Stimulated activated CD8-positive, alpha-beta memory T cell treated with anti-CD3 and anti-CD28 coated beads, Interleukin-2, amount 100 ng/mL, for 48 hours (primary cell): ENCODE measurements around the gene PCDHGA1.

Experiments
- DNase-seq, 2 donors: peaks; one replicate each; pipeline ENCODE4 v3.0.0-alpha.2; 2020; ENCODE audit warnings: low read depth in 2 of 2

The PCDHGA1 gene

DNA sequence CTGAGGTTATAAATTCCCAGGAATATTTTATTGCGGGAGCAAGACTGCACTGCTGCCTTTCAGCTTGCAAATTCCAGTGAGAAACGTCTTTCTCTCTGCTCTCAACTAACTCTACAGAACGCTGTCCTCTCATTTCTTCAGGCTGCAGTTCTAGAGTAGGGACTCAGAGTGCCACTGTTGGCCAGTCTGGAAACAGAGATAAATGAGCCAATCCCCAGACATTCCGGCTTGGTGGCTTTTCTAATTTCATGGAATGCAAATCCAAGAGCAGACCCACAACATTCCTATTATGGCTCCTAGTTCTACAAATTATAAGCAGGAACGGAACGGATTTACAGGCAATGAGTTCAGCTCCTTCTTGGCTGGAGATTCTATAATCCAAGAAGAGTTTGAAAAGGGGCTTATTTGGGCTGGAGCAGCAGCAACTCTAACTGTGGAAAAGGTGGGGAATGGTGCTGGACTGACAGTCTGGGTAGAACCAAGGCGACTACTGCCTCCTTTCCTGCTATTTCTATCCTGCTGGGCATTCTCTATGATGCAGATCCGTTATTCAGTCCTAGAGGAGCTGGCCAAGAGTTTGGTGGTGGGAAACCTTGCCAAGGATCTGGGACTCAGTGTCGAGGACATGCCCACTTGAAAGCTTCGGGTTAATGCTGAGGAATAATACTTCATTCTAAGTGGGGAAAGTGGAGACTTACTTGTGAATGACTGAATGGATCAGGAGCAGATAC is 109.3 kb downstream of the PCDHGA1 start:
- DNase-seq, result no peak

DNA sequence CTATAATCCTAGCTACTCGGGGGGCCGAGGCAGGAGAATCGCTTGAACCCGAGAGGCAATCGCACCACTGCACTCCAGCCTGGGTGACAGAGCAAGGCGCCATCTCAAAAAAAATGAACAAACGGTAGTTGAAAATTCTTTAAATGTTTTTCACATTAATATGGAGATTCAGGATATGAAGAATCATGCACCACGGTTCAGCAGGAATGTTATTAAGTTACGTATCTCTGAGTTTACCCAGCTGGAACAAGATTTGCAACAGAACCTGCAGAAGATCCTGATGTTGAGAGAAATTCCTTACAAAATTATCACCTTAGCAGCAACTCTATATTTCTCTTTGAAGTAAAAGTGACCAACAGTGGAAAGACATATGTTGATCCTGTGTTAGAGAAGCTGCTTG is 110.0 kb downstream of the PCDHGA1 start:
- no peak for DNase-seq

DNA sequence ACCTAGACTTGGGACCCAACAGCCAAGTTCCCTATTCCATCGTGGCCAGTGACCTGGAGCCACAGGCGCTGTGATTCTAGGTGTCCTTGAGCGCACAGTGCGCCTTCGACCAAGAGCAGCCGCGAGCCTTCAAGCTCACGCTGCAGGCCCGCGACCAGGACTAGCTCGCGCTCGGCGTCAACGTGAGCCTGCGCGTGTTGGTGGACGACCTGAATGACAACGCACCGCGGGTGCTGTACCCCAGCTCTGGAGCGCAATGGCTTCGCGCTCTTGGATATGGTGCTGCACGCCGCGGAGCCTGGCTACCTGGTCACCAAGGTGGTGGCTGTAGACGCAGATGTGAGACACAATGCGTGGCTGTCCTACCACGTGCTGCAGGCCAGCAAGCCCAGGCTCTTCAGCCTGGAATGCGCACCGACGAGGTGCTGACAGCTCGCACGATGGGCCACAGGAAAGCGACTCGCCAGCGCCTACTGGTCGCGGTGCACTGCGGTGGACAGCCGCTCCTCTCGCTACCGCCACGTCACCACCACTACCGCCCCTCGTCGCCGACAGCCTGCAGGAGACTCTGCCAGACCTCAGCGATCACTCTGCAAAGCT is 111.4 kb downstream of the PCDHGA1 start:
- DNase-seq, result no peak

DNA sequence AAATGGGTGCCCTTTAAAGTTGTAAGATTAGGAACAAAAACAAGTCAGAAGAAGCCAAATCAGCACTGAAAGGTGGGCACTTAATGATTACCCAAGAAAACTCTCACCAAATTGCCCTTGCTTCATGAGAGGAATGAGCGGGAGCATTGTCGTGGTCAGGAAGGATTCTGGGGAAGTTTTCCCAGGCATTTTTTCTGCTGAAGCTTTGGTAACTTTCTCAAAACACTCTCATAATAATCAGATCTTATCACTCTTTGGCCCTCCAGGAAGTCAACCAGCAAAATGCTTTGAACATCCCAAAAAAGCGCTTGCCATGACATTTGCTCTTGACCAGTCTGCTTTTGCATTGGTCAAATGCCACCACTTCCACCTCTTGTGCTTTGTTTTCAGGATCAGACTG is 135.0 kb downstream of the PCDHGA1 start:
- no peak for DNase-seq

DNA sequence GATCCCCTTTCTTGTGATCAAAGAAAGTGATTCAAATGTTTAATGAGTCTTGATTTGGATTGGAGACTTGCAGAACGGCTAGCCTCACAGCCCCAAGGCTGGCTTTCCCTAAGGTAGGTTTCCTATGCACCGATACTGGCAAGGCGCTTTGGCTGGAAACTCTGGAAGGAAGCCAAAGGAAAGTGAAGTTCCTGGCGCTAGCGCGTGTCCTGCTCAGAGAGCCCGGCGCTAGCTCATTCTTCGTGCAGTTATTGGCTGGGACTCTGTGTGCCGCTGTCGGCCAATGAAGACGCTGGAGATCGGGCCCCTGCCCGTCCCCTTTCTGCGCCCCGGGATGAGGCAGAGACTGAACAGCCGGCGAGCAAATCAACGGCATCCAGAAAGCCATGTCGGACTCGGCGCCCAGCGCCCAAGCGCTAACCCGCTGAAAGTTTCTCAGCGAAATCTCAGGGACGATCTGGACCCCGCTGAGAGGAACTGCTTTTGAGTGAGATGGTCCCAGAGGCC is 145.4 kb downstream of the PCDHGA1 start, which contains the start of gene PCDHGC3:
Gene PCDHGC3 (plus strand): TSS at position 342 of the 507 bp plus-strand sequence. CDS start 151 bp downstream, at position 493.
- peak; percentile 22 to 46 for DNase-seq

DNA sequence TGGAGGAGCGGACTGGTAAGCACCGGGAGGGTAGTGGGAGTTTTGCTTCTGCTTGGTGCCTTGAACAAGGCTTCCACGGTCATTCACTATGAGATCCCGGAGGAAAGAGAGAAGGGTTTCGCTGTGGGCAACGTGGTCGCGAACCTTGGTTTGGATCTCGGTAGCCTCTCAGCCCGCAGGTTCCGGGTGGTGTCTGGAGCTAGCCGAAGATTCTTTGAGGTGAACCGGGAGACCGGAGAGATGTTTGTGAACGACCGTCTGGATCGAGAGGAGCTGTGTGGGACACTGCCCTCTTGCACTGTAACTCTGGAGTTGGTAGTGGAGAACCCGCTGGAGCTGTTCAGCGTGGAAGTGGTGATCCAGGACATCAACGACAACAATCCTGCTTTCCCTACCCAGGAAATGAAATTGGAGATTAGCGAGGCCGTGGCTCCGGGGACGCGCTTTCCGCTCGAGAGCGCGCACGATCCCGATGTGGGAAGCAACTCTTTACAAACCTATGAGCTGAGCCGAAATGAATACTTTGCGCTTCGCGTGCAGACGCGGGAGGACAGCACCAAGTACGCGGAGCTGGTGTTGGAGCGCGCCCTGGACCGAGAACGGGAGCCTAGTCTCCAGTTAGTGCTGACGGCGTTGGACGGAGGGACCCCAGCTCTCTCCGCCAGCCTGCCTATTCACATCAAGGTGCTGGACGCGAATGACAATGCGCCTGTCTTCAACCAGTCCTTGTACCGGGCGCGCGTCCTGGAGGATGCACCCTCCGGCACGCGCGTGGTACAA is 146.0 kb downstream of the PCDHGA1 start:
- no peak for DNase-seq

DNA sequence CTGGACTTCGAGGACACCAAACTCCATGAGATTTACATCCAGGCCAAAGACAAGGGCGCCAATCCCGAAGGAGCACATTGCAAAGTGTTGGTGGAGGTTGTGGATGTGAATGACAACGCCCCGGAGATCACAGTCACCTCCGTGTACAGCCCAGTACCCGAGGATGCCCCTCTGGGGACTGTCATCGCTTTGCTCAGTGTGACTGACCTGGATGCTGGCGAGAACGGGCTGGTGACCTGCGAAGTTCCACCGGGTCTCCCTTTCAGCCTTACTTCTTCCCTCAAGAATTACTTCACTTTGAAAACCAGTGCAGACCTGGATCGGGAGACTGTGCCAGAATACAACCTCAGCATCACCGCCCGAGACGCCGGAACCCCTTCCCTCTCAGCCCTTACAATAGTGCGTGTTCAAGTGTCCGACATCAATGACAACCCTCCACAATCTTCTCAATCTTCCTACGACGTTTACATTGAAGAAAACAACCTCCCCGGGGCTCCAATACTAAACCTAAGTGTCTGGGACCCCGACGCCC is 146.8 kb downstream of the PCDHGA1 start:
- no peak for DNase-seq

DNA sequence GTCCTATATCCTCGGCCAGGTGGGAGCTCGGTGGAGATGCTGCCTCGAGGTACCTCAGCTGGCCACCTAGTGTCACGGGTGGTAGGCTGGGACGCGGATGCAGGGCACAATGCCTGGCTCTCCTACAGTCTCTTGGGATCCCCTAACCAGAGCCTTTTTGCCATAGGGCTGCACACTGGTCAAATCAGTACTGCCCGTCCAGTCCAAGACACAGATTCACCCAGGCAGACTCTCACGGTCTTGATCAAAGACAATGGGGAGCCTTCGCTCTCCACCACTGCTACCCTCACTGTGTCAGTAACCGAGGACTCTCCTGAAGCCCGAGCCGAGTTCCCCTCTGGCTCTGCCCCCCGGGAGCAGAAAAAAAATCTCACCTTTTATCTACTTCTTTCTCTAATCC is 147.5 kb downstream of the PCDHGA1 start:
- DNase-seq, result no peak

DNA sequence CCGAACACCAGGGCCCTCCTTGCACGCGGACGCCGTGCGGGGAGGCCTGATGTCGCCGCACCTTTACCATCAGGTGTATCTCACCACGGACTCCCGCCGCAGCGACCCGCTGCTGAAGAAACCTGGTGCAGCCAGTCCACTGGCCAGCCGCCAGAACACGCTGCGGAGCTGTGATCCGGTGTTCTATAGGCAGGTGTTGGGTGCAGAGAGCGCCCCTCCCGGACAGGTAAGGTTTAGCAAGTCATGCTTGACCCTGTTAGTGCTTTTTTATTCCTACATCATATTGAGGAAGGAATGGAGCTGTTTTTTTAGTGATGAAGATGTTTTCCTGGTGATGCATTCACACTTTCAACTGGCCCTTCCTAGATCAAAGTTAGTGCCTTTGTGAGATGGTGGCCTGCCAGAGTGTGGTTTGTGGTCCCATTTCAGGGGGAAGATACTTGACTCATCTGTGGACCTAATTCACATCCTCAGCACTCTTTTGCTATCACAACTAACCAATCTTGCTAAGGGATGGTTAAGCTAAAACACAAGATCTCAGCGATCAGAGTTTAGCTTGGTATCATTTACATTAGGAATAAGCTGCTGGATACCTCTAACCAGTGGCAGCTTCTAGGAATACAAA is 148.1 kb downstream of the PCDHGA1 start:
- no peak for DNase-seq

DNA sequence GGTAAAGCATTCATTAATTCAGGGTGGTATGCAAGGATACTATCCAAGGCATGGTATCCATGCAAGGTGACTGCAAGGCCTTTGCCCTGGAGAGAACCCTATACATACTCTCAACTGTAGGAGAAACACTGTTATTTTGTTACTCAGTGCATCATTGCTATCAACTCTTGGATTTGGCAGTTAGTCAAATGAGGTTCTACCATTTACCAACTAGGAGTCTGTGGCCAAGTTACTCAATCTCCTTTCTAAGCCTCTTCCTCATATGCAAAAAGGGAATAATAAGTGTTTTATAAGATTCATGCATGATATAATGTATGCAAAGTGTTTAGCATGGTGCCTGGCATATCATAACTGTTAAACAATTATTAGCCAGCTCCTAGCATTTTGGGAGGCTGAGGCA is 149.5 kb downstream of the PCDHGA1 start:
- DNase-seq, result no peak

DNA sequence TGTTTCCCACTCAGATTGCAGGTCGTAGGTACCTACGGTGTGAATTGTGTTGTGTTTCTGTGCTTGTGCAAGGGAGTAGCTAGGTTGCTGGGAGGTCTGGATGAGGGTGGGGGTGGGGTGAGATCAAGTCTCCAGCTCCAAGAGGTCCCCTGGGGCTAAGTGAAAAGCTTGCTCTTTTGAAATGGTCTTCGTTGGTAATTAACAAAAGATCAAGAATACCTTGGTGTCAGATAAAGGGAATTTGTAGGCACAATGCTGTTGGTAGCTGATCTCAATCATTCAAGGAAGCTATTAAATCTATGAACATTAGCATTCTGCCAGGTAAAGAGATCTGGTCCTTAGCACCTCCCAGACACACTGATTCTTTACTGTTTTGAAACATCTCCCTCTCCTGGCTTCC is 153.6 kb downstream of the PCDHGA1 start:
- no peak for DNase-seq

DNA sequence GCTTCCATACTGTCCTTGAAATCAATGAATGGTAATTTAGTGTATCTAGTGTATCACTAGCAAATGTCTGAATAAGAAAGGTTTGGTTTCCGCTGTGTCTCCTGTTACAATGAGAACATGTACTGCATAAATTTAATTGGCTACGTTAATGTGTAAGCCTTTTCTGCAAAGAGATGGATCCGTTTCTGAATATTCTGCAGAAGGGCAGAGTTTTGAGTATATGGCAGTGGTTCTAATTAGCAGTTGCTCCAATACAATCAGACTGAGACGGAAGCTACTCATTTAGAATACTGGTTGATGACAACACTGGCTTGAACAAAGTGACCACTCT is 154.0 kb downstream of the PCDHGA1 start:
- no peak for DNase-seq

DNA sequence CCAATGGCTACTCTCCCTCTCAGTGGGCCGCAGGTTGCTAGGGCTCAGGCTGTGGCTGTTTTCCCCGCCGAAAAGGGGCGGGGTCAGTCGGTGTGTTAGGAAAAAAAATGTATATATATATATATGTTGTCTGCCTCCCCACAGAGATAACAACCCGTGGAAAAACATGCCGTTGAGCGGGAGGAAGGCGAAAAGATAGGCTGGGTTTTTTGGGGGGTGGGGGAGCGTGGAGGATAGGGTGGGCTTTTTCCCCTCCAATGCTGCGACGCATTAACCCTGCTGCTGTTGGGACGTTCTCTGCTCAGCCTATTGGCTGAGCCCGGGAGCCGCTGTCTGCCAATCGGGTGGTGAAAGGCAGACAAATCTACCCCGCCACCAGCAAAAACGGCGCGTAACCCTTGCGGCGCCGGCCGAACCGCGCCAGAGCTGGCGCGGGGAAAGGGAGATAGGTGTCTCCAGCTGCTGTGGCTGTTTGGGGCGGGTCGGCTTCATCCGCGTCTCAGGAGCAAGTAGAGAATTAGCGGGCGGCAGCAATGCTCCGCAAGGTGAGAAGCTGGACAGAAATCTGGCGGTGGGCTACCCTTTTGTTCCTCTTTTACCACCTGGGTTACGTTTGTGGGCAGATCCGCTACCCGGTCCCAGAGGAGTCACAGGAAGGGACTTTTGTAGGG is 154.5 kb downstream of the PCDHGA1 start, which contains the start of gene PCDHGC4:
Gene PCDHGC4 (plus strand): TSS at position 390 of the 671 bp plus-strand sequence. CDS start 144 bp downstream, at position 534.
- no peak for DNase-seq

DNA sequence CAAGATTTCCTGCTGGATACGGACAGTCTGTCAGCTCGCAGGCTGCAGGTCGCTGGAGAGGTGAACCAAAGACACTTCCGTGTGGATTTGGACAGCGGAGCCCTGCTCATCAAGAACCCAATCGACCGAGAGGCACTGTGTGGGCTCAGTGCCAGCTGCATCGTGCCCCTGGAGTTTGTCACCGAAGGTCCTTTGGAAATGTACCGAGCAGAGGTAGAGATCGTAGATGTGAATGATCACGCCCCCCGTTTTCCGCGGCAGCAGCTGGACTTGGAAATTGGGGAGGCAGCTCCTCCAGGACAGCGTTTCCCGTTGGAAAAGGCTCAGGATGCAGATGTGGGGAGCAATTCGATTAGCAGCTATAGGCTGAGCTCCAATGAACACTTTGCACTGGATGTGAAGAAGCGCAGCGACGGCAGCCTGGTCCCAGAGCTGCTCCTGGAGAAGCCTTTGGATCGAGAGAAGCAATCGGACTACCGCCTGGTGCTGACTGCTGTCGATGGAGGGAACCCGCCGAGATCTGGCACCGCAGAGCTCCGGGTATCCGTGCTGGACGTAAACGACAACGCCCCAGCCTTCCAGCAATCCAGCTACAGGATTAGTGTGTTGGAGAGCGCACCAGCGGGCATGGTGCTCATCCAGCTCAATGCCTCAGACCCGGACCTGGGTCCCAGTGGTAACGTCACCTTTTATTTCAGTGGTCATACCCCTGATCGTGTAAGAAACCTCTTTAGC is 155.2 kb downstream of the PCDHGA1 start:
- DNase-seq, result no peak

DNA sequence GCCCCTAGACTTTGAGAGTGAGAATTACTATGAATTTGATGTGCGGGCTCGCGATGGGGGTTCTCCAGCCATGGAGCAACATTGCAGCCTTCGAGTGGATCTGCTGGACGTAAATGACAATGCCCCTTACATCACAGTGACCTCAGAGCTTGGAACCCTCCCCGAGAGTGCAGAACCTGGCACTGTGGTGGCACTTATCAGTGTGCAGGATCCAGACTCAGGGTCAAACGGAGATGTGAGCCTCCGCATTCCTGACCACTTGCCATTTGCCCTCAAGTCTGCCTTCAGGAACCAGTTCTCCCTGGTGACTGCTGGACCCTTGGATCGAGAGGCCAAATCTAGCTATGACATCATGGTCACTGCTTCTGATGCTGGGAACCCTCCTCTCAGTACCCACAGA is 155.8 kb downstream of the PCDHGA1 start:
- no peak for DNase-seq

DNA sequence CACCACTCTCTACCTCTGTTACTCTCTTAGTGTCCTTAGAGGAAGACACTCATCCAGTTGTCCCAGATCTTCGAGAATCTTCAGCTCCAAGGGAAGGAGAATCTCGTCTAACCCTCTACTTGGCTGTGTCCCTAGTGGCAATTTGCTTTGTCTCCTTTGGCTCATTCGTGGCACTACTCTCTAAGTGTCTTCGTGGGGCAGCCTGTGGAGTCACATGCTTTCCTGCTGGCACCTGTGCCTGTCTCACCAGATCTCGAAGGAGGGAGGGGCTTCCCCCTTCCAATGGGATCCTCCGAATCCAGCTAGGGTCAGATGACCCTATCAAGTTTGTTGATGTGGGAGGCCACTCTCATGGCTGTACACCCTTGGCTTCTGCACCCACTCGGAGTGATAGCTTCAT is 156.8 kb downstream of the PCDHGA1 start:
- DNase-seq, result no peak

DNA sequence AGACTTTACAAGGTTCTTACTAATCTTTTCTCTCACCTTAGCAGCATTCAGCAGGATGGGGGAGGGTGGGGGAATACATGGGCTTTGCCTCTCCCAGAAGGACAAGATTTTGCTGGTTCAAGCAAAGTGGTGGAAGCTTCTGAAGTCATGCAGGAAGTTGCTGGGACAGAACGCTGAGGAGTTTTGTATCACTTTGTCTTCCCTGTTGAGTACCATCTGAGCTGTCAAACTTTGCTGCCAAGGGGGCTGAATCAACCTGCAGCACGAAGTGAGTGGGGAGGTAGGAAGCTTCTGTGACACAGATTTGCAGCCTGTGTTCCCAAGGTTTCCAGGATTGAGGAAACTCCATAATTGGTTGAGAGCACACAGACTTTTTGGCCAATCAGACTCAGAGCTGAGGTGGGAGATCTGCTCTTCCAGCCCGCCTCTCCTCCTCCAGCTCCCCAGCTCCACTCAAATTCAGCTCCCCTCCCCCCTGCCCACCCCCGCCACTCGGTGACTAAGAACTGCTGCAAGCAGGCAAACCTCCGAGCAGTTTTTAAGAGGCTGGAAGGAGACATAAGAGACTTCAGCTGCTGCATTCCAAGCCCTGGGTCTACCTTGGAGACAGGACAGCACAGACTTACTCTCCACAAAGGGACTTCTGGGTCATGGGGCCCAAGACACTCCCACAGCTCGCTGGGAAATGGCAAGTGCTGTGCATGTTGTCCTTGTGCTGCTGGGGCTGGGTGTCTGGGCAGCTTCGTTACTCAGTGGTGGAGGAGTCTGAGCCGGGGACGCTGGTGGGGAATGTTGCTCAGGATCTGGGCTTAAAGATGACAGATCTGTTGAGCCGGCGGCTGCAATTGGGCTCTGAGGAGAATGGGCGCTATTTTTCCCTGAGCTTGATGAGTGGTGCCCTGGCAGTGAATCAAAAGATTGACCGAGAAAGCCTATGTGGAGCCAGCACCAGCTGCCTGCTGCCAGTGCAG is 158.6 kb downstream of the PCDHGA1 start, which contains the start of gene PCDHGC5:
Gene PCDHGC5 (plus strand): TSS at position 491 of the 971 bp plus-strand sequence. CDS start 160 bp downstream, at position 651.
- no peak for DNase-seq

DNA sequence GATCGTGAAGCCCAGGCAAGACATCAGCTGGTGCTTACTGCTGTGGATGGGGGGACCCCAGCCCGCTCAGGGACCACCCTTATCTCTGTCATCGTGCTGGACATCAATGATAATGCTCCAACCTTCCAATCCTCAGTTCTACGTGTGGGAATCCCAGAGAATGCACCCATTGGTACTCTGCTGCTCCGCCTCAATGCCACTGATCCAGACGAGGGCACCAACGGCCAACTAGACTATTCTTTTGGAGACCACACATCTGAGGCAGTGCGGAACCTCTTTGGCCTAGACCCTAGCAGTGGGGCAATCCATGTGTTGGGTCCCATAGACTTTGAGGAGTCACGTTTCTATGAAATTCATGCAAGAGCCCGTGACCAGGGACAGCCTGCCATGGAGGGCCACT is 159.5 kb downstream of the PCDHGA1 start:
- DNase-seq, result no peak

DNA sequence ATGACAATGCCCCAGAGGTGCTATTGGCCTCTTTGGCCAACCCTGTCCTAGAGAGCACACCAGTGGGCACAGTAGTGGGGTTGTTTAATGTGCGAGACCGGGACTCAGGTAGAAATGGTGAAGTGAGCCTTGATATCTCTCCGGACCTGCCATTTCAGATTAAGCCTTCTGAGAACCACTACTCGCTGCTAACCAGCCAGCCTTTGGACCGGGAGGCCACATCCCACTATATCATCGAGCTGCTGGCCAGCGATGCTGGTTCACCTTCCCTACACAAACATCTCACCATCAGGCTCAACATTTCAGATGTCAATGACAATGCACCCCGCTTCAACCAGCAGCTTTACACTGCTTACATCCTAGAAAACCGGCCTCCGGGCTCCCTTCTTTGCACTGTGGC is 160.0 kb downstream of the PCDHGA1 start:
- no peak for DNase-seq
